CD4-positive, alpha-beta T cell treated with Interleukin-6 at 100 ng/mL for 8 hours (primary cell): ENCODE data around the gene RBKS.

Source experiments
- DNase-seq: peaks from one replicate; pipeline ENCODE4 v3.0.0-alpha.2; 2020; ENCODE audit warnings: mixed read lengths, low spot score

RBKS gene

GRCh38 chr2:27890146-27890923 is at the start of gene RBKS, which contains the start of gene BABAM2:
Gene RBKS (minus strand): TSS chr2:27890387. CDS start chr2:27890345, 42 bp downstream.
Gene BABAM2 (plus strand): TSS chr2:27890729. CDS start chr2:27894557, 3,828 bp downstream.
- peak; percentile 86 for DNase-seq

- DNase-seq = no peak
Observed at GRCh38 chr2:27935026-27935425, 44.8 kb upstream of the RBKS start.

DNA sequence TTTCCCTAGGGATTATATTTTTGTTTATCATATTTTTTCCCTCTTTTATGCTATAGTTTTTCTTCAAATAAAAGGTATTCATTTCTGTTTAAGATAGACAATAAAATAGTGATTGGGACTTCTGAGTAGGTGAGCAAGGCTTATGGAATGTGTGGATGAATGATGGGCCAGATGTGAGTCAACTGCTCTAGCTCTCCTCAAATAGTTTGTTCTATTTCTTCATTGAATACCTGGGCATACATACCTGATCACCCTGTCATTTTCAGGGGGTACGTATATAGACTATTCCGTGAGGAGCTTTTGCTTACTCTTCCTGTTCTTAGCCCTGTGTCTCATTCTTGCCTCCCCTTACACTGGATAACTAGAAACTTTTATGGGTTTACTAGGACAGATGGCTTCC is 42.2 kb upstream of the RBKS start:
- DNase-seq = no peak

- DNase-seq = no peak
Observed at GRCh38 chr2:27931361-27931950, 41.3 kb upstream of the RBKS start.

DNA sequence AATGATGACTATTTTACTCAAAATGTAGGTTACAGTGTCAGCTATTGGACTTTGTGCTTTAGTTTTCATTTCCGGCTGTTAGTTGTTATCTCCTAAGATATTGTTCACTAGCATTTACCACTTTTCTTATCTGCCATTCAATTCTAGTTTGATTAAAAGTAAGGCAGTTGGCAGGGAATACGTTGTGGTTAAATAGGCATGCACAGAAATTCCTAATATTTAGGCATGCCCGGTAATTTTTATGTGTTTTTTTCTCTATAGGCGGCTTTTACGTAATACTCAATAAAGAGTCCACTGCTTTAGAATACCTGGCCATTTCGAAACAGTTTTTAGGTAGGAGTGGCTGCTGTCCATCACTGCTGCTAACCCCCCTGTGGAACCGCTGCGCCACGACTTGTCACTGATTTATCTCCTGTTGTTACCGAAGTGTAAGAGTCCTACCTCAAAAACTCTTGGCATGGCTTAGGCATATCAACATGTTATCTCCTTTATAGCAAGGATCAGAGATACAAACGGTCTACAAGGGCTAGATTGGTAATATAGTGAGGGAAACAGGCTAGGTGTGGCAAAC is 39.8 kb upstream of the RBKS start:
- DNase-seq = no peak

DNA sequence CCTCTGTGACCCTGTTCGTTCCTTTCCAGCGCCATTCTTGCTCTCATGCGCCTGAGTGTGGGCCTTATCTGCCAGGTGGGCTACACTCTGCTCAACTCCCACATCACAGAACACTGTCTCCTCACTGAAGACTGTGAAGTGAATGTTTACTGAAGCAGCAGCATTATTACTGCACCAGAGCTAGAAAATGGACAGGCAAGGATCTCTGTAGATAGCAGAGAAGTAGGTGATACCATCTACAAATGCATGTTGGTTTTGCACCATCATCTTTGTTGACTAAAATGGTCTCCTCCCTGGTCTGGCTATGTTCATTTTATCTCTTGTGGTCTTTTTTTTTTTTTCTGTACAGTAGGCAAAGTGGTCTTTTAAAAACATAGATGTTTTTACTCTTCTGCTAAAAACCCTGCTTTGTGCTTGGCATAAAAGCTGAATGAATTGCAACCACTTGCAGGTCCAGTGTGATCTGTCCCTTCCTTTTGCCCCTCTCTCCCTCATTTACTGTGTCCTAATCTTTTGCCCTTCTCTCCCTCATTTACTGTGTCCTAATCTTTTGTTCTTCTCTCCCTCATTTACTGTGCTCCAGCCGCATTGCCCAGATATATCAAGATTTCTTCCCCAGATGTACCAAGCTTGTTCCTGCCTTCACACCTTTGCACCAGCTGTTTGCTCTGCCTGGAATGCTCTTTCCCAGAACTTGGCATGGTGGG is 35.7 kb upstream of the RBKS start:
- no peak for DNase-seq

- no peak for DNase-seq
Observed at GRCh38 chr2:27922842-27923241, 32.7 kb upstream of the RBKS start.

DNA sequence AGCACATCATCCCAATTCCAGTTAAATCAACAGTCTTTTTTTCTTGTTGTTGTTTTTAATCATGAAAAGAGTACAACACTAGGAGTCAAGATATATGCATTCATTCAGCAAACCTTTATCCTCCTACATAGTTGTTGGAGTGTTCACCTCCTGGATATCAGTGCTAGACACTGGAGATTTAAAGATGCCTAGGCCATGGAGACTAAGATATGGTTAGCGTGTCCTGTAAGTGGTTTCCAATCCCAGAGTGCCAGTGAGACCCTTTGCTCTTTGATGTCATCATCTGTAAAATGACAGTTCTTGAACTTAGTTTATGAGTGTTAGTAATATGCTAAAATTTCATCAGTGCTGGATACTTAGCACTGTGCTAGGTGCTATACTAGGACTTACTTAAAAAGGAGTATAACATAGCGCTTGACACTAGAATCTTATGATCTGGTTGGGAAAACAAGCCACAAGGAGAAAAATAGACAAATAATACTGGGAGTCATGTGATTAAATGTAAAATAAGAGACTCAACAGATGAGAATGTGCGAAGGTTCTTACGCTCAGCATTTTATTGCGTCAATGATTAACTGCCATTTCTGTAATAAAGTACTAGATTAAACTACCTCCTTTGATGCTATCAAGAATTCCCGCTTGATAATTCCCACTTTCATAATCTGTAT is 31.8 kb upstream of the RBKS start:
- no peak for DNase-seq

DNA sequence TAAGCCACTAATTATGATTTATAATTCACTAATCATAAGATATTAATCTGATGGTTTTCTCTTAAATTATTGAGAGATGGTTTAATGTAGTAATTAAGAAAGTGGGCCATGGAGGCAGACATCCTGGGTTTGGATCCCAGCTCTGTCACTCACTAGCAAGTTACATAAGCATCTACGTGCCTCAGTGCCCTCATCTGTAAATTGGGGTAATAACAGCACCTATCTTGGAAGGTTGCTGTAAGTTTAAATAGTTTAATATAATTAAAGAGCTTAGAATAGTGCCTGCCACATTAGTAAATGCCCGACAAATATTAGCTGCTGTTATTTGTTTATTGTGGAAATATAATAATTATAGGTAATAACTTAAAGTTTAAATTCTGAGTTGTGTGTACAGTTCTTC is 31.2 kb upstream of the RBKS start:
- no peak for DNase-seq

DNA sequence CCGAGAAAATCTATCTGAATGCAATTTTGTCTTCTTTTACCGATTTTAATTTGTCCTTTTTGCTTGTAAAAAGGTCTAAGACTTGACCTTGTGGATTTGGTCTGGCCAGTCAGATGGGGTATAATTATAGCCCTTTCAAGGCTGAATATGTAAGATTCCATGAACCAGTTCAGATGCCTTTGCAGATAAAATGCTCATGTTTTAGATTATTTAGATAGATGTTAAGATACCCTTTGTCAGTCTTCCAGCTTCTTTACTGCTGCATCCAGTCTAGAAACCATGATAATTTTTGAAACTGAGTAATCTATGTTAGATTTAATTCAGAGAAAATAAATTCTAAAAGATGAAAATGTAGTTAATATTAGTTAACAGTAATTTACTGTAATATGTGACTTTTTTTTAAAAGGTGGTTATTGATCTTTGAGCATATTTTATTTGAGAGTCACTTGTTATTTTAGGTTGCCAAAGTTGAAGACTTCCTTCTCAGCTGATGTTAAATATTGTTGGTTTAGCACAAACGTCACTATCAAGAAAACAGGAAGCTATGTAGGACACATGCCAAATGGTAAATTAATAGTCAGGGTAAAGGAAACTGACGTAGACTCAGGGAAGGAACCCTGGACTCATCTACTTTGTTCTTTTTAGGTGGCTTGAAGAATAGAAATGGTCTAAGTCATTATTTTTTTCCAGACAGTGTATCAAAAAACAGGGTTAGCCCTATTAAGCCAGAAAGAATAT is 30.1 kb upstream of the RBKS start:
- peak; percentile 40 for DNase-seq

DNA sequence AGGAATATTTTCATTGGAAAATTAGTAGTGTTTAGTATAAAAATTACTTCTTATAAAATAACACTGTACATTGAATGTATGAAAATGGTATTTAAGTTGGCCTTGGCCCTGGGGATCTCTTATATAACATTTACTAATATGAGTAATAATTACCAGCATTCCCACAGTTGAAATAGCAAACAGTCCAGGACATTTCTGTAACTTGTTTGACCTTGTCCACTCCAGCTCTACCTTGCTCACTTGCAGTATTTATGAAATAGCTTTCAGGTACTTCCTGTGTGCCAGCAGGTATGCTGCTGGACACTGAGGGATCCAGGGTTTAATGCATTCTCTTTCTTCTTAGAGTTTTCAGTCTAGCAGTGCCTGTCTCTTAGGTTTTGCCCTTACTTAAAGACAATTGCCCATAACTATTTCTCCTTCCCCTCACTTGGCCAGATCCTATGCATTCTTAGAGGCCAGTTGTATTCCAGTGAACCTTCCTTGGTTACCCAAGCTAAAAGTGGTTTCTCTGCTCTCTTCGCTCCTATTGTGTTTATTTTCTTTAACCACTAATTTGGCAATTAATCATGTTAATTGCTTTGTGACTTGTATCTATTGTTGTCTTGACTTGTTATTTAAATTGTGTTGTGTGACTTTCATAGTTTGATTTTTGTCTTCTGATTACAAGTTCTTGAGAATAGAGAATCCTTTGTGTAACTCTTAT is 26.3 kb upstream of the RBKS start:
- no peak for DNase-seq

DNA sequence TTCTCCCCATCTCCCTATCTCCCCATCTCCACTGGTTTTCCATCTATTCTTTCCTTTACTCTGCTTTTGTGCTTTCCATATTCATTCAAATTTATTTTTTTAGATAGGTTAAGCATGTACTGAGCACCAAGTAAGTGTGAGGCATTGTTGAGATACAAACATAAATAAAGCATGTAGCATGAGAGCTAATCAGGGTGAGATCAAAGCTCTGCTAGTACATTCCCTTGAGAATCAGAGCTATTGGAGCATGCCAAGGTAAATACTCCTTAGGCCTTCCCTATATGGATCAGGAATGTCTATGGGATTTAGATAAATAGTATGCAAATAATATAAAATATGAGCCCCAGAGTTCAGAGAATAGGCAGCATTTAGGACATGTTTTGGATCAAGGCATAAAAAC is 25.7 kb upstream of the RBKS start:
- no peak for DNase-seq

GRCh38 chr2:27915191-27915590 is 25.0 kb upstream of the RBKS start:
- DNase-seq = no peak

- no peak for DNase-seq
Observed at GRCh38 chr2:27914805-27915175, 24.6 kb upstream of the RBKS start.

- DNase-seq = no peak
Observed at GRCh38 chr2:27914041-27914804, 24.0 kb upstream of the RBKS start.

DNA sequence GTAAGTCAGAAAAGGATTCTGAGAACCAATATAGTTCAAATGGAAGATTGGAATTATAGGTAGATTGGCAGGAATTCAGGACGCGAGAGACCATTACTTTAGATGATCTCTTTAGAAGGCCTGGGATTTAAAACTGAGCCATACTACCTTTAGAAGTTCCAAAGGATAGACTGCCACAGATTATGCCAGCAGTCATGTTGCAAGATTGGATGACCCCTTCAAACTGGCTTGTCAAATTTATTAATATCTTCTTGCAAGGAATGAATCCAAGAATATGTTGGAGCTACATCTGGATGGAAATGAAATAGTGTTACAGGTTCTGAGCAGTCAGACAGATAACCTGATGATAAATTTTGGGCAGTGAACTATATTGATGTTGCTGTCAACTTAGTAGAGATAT is 22.3 kb upstream of the RBKS start:
- no peak for DNase-seq

GRCh38 chr2:27911458-27912210 is 21.4 kb upstream of the RBKS start:
- DNase-seq = no peak

- no peak for DNase-seq
Observed at GRCh38 chr2:27909901-27910300, 19.7 kb upstream of the RBKS start.

GRCh38 chr2:27907547-27907946 is 17.4 kb upstream of the RBKS start:
- no peak for DNase-seq
